IPS-NIHi7 (cell line): ENCODE measurements around the gene CT45A6.
"Not testable (repeated sequence)": the region's sequence is repeated elsewhere in the genome, so short reads cannot be mapped to it uniquely, and the experiment has no call there.

ENCODE experiments used
- DNase-seq: peaks from one replicate; pipeline ENCODE4 v3.0.0; 2012; ENCODE audit warnings: mixed read lengths; ENCODE audit errors: extremely low spot score

The CT45A6 gene, protein sequence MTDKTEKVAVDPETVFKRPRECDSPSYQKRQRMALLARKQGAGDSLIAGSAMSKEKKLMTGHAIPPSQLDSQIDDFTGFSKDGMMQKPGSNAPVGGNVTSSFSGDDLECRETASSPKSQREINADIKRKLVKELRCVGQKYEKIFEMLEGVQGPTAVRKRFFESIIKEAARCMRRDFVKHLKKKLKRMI

GRCh38 chrX:135802687-135803086 is at the start of gene CT45A6:
Gene CT45A6, minus strand, starts transcription at chrX:135802787. Its CDS starts 3,794 bp downstream, at chrX:135798993.
- DNase-seq, result not testable (repeated sequence)

- DNase-seq, result not testable (repeated sequence)
Observed at GRCh38 chrX:135837180-135837579, 34.6 kb upstream of the CT45A6 start, which contains the start of gene CT45A7. Gene CT45A7, minus strand, starts transcription at chrX:135837280. Its CDS starts 3,747 bp downstream, at chrX:135833533.

DNA sequence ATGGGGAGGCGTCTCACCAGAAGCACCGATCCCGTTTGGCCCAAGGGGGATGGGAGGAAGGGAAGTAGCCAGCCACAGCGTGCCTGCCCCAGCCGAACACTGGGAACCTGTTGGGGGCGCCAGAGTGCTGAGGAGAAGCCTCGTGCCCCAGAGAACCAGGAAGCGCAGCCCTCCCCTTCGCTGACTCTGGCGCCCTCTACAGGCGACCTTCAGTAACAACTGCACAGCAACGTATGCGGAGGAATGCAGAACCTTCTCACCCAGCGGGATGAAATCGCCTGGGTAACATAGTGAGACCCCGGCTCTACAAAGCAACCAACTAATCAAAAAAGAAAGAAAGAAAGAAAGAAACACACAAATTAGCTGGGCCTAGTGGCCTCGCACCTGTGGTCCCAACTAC is 17.3 kb upstream of the CT45A6 start, which contains the start of gene CT45A2:
Gene CT45A2 (minus strand): TSS at position 101 of the 400 bp plus-strand sequence. CDS start 3,747 bp downstream, outside the sequence.
- DNase-seq, result not testable (repeated sequence)

- not testable (repeated sequence) for DNase-seq
Observed at GRCh38 chrX:135785403-135785802, 17.2 kb downstream of the CT45A6 start, which contains the start of gene CT45A5. Gene CT45A5, minus strand, starts transcription at chrX:135785503. Its CDS starts 3,774 bp downstream, at chrX:135781729.

- not testable (repeated sequence) for DNase-seq
Observed at GRCh38 chrX:135768091-135768490, 34.5 kb downstream of the CT45A6 start, which contains the start of gene CT45A3. Gene CT45A3, minus strand, starts transcription at chrX:135768191. Its CDS starts 3,747 bp downstream, at chrX:135764444.

DNA sequence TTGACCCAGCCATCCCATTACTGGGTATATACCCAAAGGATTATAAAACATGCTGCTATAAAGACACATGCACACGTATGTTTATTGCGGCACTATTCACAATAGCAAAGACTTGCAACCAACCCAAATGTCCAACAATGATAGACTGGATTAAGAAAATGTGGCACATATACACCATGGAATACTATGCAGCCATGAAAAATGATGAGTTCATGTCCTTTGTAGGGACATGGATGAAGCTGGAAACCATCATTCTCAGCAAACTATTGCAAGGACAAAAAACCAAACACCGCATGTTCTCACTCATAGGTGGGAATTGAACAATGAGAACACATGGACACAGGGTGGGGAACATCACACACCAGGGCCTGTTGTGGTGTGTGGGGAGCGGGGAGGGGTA is 57.8 kb downstream of the CT45A6 start:
- not testable (repeated sequence) for DNase-seq
